Keratinocyte (primary cell): ENCODE data around the gene SEC14L1. TPM values are rescaled to one million over a fixed set of nuclear protein-coding genes. Genes with fewer than 3 reads are reported as not detected.

Source experiments
- DNase-seq: peaks from one replicate; pipeline ENCODE4 v3.0.0-alpha.2; 2011; ENCODE audit warnings: low read depth, missing footprints, low spot score
- FAIRE-seq: peaks from 2 replicates; lab custom pipeline; 2011; peaks lifted over from hg19 to GRCh38; lab: Jason Lieb, UNC
- H2AFZ ChIP-seq: 2 replicates; pipeline ENCODE4 v1.6.0; 2012; ENCODE audit warnings: low read length, control low read depth, inconsistent platforms; ENCODE audit not compliant: control insufficient read depth
- H3K27ac ChIP-seq: 2 replicates; pipeline ENCODE4 v1.5.1; 2011; ENCODE audit warnings: low read length; ENCODE audit not compliant: control insufficient read depth, insufficient read depth
- H3K27me3 ChIP-seq: 3 replicates; pipeline ENCODE4 v1.6.0; 2011; ENCODE audit warnings: low read length; ENCODE audit not compliant: control insufficient read depth, insufficient read depth; ENCODE audit errors: extremely low read depth
- H3K36me3 ChIP-seq, 2 experiments: 2 replicates in 1 of 2; 3 replicates in 1 of 2; pipeline ENCODE4 v1.5.1; 2011; ENCODE audit warnings: low read length in 2 of 2, mild to moderate bottlenecking in 1 of 2; ENCODE audit not compliant: control insufficient read depth in 2 of 2, insufficient read depth in 2 of 2; ENCODE audit errors: extremely low read depth in 1 of 2
- H3K4me1 ChIP-seq: 3 replicates; pipeline ENCODE4 v1.5.1; 2011; ENCODE audit warnings: low read length; ENCODE audit not compliant: control insufficient read depth, insufficient read depth; ENCODE audit errors: extremely low read depth
- H3K4me2 ChIP-seq: 3 replicates; pipeline ENCODE4 v1.6.0; 2011; ENCODE audit warnings: low read depth, low read length; ENCODE audit not compliant: control insufficient read depth, insufficient read depth; ENCODE audit errors: extremely low read depth
- H3K4me3 ChIP-seq, 3 experiments: fragments of 200-600 bp in 1 of 3; sonication (generic) in 1 of 3; 2 replicates in 2 of 3; 3 replicates in 1 of 3; pipeline ENCODE4 v1.5.1; 2011 to 2016; ENCODE audit warnings: low read length in 3 of 3, mild to moderate bottlenecking in 3 of 3, control low read depth in 2 of 3, inconsistent platforms in 1 of 3, low read depth in 1 of 3, mixed read lengths in 1 of 3, mixed run types in 1 of 3, moderate library complexity in 1 of 3; ENCODE audit not compliant: control insufficient read depth in 2 of 3, insufficient read depth in 2 of 3; ENCODE audit errors: extremely low read depth in 1 of 3
- H3K79me2 ChIP-seq: 2 replicates; pipeline ENCODE4 v1.6.0; 2012; ENCODE audit warnings: low read length; ENCODE audit not compliant: control insufficient read depth, insufficient read depth
- H3K9ac ChIP-seq: 3 replicates; pipeline ENCODE4 v1.6.0; 2011; ENCODE audit warnings: low read length; ENCODE audit not compliant: control insufficient read depth, insufficient read depth; ENCODE audit errors: extremely low read depth
- H3K9me1 ChIP-seq: 3 replicates; pipeline ENCODE4 v1.6.0; 2011; ENCODE audit warnings: low read length; ENCODE audit not compliant: control insufficient read depth, insufficient read depth; ENCODE audit errors: extremely low read depth
- H3K9me3 ChIP-seq: 2 replicates; pipeline ENCODE4 v1.5.1; 2012; ENCODE audit warnings: low read depth, low read length; ENCODE audit not compliant: control insufficient read depth
- H4K20me1 ChIP-seq: 3 replicates; pipeline ENCODE4 v1.6.0; 2011; ENCODE audit warnings: low read length; ENCODE audit not compliant: control insufficient read depth, insufficient read depth; ENCODE audit errors: extremely low read depth
- CTCF ChIP-seq, 3 experiments: IDR thresholded peaks in 1 of 3; conservative IDR thresholded peaks in 1 of 3; optimal IDR thresholded peaks in 1 of 3; 2 replicates in 2 of 3; 3 replicates in 1 of 3; pipeline versions ENCODE3 to v1.5.1; 2011; ENCODE audit warnings: low read length in 3 of 3, mild to moderate bottlenecking in 3 of 3, moderate library complexity in 2 of 3, control low read depth in 1 of 3, inconsistent platforms in 1 of 3; ENCODE audit not compliant: insufficient read depth in 2 of 3; ENCODE audit errors: extremely low read depth in 1 of 3
- EZH2 ChIP-seq: IDR thresholded peaks from one replicate; pipeline ENCODE4 v1.6.1; 2012; ENCODE audit warnings: inconsistent platforms, mild to moderate bottlenecking, low read length, moderate library complexity
- dilution Hi-C: fragments of 300-500 bp; cut with MboI; formaldehyde crosslinking; loops from one replicate; pipeline ENCODE4 v1.7.0; 2020; ENCODE audit warnings: low sequenced_read_pairs; ENCODE audit not compliant: extremely low pct_ligation_motif_present
- polyA plus RNA-seq, 5 experiments: library from polyadenylated mRNA; depleted of rRNA in 3 of 5; stranded (reverse) in 3 of 5; stranded (forward) in 1 of 5; unstranded in 1 of 5; fragments of >200 nt; gene quantifications; 1 replicate in 1 of 5; 2 replicates in 3 of 5; 3 replicates in 1 of 5; pipeline versions ENCODE4 v1.2.1 to v1.2.3, GENCODE V29; 2011 to 2012; ENCODE audit warnings: missing spikeins in 2 of 5, low read depth in 1 of 5, low replicate concordance in 1 of 5

SEC14L1 gene
- polyA plus RNA-seq, 1 donor (not counting 4 experiments of a cell fraction or from before 2014, with no cell fraction given) = 35.6 TPM

- dilution Hi-C loops = no loop called here
- Histone ChIP-seq H2AFZ (no peak overlapping the region), H3K4me1 (no peaks in the 10 kb centered on the region), H3K9me3 (no peaks in the 10 kb centered on the region), H3K79me2 (no peaks in the 10 kb centered on the region), H3K4me3 (no peak overlapping the region), H4K20me1 (no peaks in the 10 kb centered on the region), H3K36me3 (peaks cover 33 to 51% of the 10 kb centered on the region in 2 experiments), H3K27me3 (no peaks in the 10 kb centered on the region), H3K27ac (no peak overlapping the region), H3K4me2 (no peak overlapping the region), H3K9me1 (no peaks in the 10 kb centered on the region), H3K9ac (no peak overlapping the region)
- no peak for FAIRE-seq
- no peak for DNase-seq
- TF ChIP-seq EZH2 = no peak
- TF ChIP-seq CTCF (optimal IDR thresholded peaks at IDR 0.05 in 1 of 3, IDR thresholded peaks at IDR 0.05 in 1 of 3, conservative IDR thresholded peaks at IDR 0.05 in 1 of 3; ENCODE audit: extremely low read depth in 1 of 3, insufficient read depth in 2 of 3, low read length in 3 of 3) = no peak
Measured at GRCh38 chr17:77211681-77212080, 70.9 kb downstream of the SEC14L1 start.

GRCh38 chr17:77212081-77212832 is 71.5 kb downstream of the SEC14L1 start:
- Histone ChIP-seq H3K79me2 (no peaks in the 10 kb centered on the region), H3K9me1 (no peaks in the 10 kb centered on the region)

More at GRCh38 chr17:77212081-77212832, 71.5 kb downstream of the SEC14L1 start:
- dilution Hi-C loops = no loop called here
- no peaks in the 10 kb centered on the region for H3K9me3 ChIP-seq
- no peak for DNase-seq
- no peaks in the 10 kb centered on the region for H3K27me3 ChIP-seq
- no peaks in the 10 kb centered on the region for H4K20me1 ChIP-seq
- no peak overlapping the region for H2AFZ ChIP-seq
- FAIRE-seq = no peak
- no peak overlapping the region for H3K27ac ChIP-seq
- peaks cover 33 to 52% of the 10 kb centered on the region in 2 experiments for H3K36me3 ChIP-seq
- H3K4me2 ChIP-seq = no peak overlapping the region
- no peak for TF ChIP-seq CTCF (optimal IDR thresholded peaks at IDR 0.05 in 1 of 3, IDR thresholded peaks at IDR 0.05 in 1 of 3, conservative IDR thresholded peaks at IDR 0.05 in 1 of 3; ENCODE audit: extremely low read depth in 1 of 3, insufficient read depth in 2 of 3, low read length in 3 of 3)
- TF ChIP-seq EZH2 = no peak
- H3K9ac ChIP-seq = no peak overlapping the region
- no peaks in the 10 kb centered on the region for H3K4me1 ChIP-seq
- no peak overlapping the region for H3K4me3 ChIP-seq
